CD4-positive, alpha-beta T cell treated with Interleukin-15 for 1 hour (primary cell): ENCODE results near the gene ANXA4.
"Not testable (repeated sequence)": the region's sequence is repeated elsewhere in the genome, so short reads cannot be mapped to it uniquely, and the experiment has no call there.

Experiments used
- DNase-seq: peaks from one replicate; pipeline ENCODE4 v3.0.0-alpha.2; 2020

ANXA4 gene

GRCh38 chr2:69780921-69781320 lies 39.0 kb downstream of the ANXA4 start:
- DNase-seq = no peak

- no peak for DNase-seq
Measured at GRCh38 chr2:69781321-69782248, 39.7 kb downstream of the ANXA4 start.

- no peak for DNase-seq
Measured at GRCh38 chr2:69784228-69784627, 42.3 kb downstream of the ANXA4 start.

- no peak for DNase-seq
Measured at GRCh38 chr2:69785358-69785757, 43.4 kb downstream of the ANXA4 start.

GRCh38 chr2:69786052-69786560 lies 44.2 kb downstream of the ANXA4 start:
- DNase-seq = no peak

- no peak for DNase-seq
Measured at GRCh38 chr2:69789175-69789721, 47.3 kb downstream of the ANXA4 start.

GRCh38 chr2:69789772-69790600 lies 48.1 kb downstream of the ANXA4 start:
- DNase-seq = no peak

- no peak for DNase-seq
Measured at GRCh38 chr2:69790601-69790959, 48.6 kb downstream of the ANXA4 start.

- no peak for DNase-seq
Measured at GRCh38 chr2:69791045-69791444, 49.1 kb downstream of the ANXA4 start.

GRCh38 chr2:69796174-69796573 lies 54.2 kb downstream of the ANXA4 start:
- DNase-seq = no peak

GRCh38 chr2:69797235-69797634 lies 55.3 kb downstream of the ANXA4 start:
- DNase-seq = no peak

GRCh38 chr2:69797836-69798289 lies 55.9 kb downstream of the ANXA4 start:
- no peak for DNase-seq

- no peak for DNase-seq
Measured at GRCh38 chr2:69798290-69798908, 56.5 kb downstream of the ANXA4 start.

GRCh38 chr2:69798909-69799526 lies 57.1 kb downstream of the ANXA4 start:
- DNase-seq = no peak

- no peak for DNase-seq
Measured at GRCh38 chr2:69801745-69802290, 59.9 kb downstream of the ANXA4 start.

- DNase-seq = not testable (repeated sequence)
Measured at GRCh38 chr2:69802781-69803367, 60.9 kb downstream of the ANXA4 start.

- DNase-seq = no peak
Measured at GRCh38 chr2:69804416-69804815, 62.5 kb downstream of the ANXA4 start.

- DNase-seq = no peak
Measured at GRCh38 chr2:69805887-69806286, 64.0 kb downstream of the ANXA4 start.

GRCh38 chr2:69807821-69808540 lies 66.0 kb downstream of the ANXA4 start:
- no peak for DNase-seq

- DNase-seq = no peak
Measured at GRCh38 chr2:69810550-69810949, 68.6 kb downstream of the ANXA4 start.

GRCh38 chr2:69811018-69811417 lies 69.1 kb downstream of the ANXA4 start:
- no peak for DNase-seq
